Measurements from ENCODE around the gene NUP43.
"Not testable (repeated sequence)": the region's sequence is repeated elsewhere in the genome, so short reads cannot be mapped to it uniquely, and the experiment has no call there.

Gene NUP43, protein sequence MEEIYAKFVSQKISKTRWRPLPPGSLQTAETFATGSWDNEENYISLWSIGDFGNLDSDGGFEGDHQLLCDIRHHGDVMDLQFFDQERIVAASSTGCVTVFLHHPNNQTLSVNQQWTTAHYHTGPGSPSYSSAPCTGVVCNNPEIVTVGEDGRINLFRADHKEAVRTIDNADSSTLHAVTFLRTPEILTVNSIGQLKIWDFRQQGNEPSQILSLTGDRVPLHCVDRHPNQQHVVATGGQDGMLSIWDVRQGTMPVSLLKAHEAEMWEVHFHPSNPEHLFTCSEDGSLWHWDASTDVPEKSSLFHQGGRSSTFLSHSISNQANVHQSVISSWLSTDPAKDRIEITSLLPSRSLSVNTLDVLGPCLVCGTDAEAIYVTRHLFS

DNA sequence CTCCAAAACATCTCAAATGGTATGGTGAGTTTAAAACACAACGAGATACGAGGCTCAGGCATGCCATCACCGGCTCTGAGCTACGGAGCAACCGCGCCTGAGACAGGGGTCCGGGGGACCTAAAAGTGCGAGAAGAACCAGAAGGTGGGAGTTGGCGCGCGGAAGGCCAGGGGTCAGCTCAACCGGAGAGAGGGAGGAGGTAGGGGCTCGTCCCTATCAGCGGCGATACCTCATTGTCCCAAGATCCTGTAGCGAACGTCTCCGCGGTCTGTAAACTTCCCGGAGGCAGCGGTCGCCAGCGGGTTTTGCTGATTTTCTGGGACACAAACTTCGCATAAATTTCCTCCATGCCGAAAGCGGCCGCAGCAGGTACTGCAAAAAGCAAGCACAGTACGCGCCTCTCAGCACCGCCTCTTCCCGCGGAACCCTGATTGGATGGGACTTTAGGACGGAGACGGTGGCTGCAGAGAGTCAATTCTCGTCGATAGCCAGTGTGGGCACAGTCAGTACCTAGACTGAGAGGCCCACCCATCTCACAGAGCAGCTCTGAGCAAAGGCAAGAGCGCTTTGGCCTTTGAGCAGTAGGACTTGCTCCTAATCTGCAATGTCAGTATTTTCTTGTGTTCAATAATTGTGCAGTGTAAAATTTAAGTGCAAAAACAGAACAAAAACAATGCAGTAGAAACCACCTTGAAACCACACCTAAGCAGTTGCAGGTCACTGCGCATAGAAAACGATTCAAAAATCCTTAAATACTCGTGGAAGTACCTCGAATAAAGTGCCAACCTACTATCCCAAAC lies at the start of gene NUP43:
NUP43 (minus strand) TSS at position 383 of the 800 bp plus-strand sequence; CDS start at position 349, 34 bp downstream.
- in situ Hi-C loops (cut with MboI; ENCODE audit: low pct_unique_long_range_greater_than_20kb, low sequenced_read_pairs), result no loop called here
- DNase-seq, result peak; percentile 95

- in situ Hi-C loops (cut with MboI; ENCODE audit: low pct_unique_long_range_greater_than_20kb, low sequenced_read_pairs), result no loop called here
- DNase-seq, result no peak
These were observed 37.2 kb upstream of the NUP43 start for GRCh38 chr6:149783551-149783950.

DNA sequence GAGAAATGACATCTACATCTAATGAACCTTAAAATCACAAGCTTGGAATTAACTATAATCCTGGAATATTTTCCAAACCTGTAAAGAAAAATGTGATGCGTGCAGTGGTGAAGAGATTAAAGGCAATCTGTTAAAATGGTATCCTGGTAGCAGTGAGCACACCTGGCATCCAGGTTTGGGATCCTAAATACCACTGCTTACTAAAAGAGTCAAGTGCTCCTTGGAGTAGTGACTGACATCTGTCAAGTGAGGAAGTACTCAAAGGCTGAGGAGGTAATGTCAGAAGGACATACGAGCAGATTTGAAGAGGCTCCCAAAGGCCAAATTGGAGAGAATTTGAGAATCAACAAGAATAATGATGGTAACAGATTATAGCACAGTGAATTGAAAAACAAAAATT lies 36.0 kb upstream of the NUP43 start:
- no peak for DNase-seq
- in situ Hi-C loops (cut with MboI; ENCODE audit: low pct_unique_long_range_greater_than_20kb, low sequenced_read_pairs), result no loop called here

GRCh38 chr6:149781715-149782114 lies 35.4 kb upstream of the NUP43 start:
- in situ Hi-C loops (cut with MboI; ENCODE audit: low pct_unique_long_range_greater_than_20kb, low sequenced_read_pairs), result no loop called here
- DNase-seq, result no peak

DNA sequence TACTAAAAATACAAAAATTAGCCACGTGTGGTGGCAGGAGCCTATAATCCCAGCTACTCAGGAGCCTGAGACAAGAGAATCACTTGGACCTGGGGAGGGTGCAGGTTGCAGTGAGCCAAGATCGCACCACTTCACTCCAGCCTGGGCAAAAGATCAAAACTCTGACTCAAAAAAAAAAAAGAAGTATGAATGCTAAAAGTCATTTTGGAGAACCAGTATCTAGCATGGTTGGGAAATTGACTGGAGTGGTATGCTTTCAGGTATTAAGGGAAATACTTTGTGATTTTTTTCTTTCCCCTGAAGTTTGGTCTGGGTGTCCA lies 33.3 kb upstream of the NUP43 start:
- in situ Hi-C loops (cut with MboI; ENCODE audit: low pct_unique_long_range_greater_than_20kb, low sequenced_read_pairs), result no loop called here
- no peak for DNase-seq

GRCh38 chr6:149777624-149778023 lies 31.3 kb upstream of the NUP43 start:
- DNase-seq, result no peak
- in situ Hi-C loops (cut with MboI; ENCODE audit: low pct_unique_long_range_greater_than_20kb, low sequenced_read_pairs), result no loop called here

GRCh38 chr6:149771925-149772324 lies 25.6 kb upstream of the NUP43 start:
- DNase-seq, result no peak
- in situ Hi-C loops (cut with MboI; ENCODE audit: low pct_unique_long_range_greater_than_20kb, low sequenced_read_pairs), result no loop called here

DNA sequence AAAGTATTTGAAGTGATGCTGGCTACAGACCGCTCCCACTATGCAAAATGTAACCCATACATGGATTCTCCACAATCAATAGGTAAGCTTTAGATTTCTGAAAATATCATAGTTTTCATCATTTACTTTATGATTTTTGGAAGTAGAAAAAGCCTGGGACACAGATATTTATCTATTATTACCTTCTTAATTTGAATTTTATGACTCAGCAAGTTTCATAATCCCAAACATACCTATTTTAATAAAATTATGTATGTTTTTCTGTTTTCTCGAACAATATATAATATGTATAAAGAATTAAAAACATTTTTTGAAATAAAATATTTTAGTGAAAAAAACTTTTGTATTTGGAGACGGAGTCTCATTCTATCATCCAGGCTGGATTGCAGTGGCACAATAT lies 24.9 kb upstream of the NUP43 start:
- in situ Hi-C loops (cut with MboI; ENCODE audit: low pct_unique_long_range_greater_than_20kb, low sequenced_read_pairs), result no loop called here
- DNase-seq, result no peak

DNA sequence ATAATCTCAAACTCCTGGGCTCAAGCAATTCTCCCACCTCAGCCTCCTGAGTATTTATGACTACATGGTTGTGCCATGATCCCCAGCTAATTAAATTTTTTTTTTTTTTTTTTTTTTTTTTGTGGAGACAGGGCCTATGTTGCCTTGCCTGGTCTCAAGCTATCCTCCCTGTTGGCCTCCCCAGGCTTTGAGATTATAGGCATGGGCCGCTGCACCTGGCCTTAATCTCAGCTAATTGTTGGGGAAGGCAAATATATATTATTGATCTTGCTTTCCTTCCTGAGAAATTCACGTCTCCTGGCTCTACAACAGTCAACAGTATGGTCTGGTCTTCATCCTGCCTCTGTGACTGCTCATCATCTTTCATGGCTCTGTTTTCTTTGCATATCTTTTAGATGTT lies 23.3 kb upstream of the NUP43 start:
- DNase-seq, result no peak
- in situ Hi-C loops (cut with MboI; ENCODE audit: low pct_unique_long_range_greater_than_20kb, low sequenced_read_pairs), result no loop called here

DNA sequence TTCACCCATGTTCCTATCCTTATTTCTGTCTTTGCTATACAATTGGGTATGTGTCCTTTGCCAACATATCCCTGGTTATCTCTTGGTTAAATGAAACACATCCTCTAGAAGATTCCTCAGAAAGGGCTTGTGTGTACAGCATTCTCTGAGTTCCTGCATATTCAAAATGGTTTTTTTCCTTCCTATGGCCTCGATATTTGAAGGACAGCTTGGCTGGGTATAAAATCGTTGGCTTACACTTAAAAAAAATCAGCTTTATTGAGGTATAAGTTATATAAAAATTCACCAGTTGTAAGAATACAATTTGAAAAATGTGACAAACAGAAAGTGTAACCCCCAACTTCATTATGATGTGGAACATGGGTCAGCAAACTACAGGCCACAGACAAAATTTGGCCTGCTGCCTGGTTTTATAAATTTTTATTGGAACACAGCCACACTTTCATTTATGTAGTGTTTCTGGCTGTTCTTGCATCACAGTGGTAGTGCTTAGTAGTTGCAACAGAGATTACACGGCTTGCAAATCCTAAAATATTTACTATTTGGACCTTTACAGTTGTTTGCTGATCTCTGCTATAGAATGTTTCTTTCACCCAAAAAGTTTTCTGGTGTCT lies 19.9 kb upstream of the NUP43 start:
- no peak for DNase-seq

GRCh38 chr6:149763866-149764265 lies 17.5 kb upstream of the NUP43 start:
- no peak for DNase-seq
- in situ Hi-C loops (cut with MboI; ENCODE audit: low pct_unique_long_range_greater_than_20kb, low sequenced_read_pairs), result no loop called here

More for the DNA sequence above, 19.9 kb upstream of the NUP43 start:
- in situ Hi-C loops (cut with MboI; ENCODE audit: low pct_unique_long_range_greater_than_20kb, low sequenced_read_pairs), result no loop called here

- in situ Hi-C loops (cut with MboI; ENCODE audit: low pct_unique_long_range_greater_than_20kb, low sequenced_read_pairs), result no loop called here
- peak; percentile 64 for DNase-seq
These were observed 15.1 kb upstream of the NUP43 start for GRCh38 chr6:149761438-149761837.

- no peak for DNase-seq
- in situ Hi-C loops (cut with MboI; ENCODE audit: low pct_unique_long_range_greater_than_20kb, low sequenced_read_pairs), result no loop called here
These were observed 9.9 kb upstream of the NUP43 start for GRCh38 chr6:149756261-149756636.

- no peak for DNase-seq
- in situ Hi-C loops (cut with MboI; ENCODE audit: low pct_unique_long_range_greater_than_20kb, low sequenced_read_pairs), result no loop called here
These were observed 9.3 kb upstream of the NUP43 start for GRCh38 chr6:149755300-149756260.

GRCh38 chr6:149754548-149754947 lies 8.2 kb upstream of the NUP43 start:
- no peak for DNase-seq
- in situ Hi-C loops (cut with MboI; ENCODE audit: low pct_unique_long_range_greater_than_20kb, low sequenced_read_pairs), result no loop called here

DNA sequence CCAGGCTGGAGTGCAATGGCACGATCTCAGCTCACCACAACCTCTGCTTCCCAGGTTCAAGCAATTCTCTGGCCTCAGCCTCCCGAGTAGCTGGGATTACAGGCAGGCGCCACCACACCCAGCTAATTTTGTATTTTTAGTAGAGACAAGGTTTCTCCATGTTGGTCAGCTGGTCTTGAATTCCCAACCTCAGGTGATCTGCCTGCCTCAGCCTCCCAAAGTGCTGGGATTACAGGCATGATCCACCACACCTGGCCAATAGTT lies 7.0 kb upstream of the NUP43 start:
- in situ Hi-C loops (cut with MboI; ENCODE audit: low pct_unique_long_range_greater_than_20kb, low sequenced_read_pairs); DNase-seq: not testable (repeated sequence)

DNA sequence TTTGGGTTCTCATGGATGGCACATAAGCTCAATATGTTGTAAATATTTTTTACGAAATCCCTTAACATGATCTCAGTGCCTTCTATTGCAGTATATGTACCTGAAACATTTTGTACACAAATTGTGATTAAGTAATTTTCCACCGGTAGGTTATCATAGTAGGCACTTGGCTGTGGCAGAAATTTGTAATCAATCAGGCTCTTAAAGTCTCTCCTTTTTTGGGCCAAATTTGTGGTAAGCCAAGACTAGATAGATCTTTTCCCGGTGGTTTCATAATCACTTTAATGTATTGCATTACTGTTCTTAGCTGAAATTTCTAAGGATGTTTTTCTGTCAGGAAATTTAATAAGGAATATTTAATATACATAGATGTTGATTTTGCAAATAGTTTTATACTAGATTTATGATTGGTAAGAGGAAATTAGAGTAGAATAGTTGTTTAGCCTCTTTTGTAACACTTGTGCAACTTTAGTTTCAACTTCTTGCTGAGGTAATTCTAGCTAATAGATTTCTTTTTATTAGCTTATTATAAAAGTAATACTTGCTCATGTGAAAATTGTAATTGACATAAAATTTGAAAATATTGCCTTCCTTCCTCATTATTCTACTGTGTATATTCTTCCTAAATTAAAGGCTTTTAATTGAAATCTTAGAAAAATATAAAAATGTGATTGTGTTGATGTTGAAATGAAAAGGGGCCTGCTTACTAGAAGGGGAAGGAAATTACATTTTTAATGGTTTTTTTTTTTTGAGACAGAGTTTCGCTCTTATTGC lies 6.5 kb upstream of the NUP43 start:
- DNase-seq, result no peak
- in situ Hi-C loops (cut with MboI; ENCODE audit: low pct_unique_long_range_greater_than_20kb, low sequenced_read_pairs), result no loop called here

- DNase-seq; in situ Hi-C loops (cut with MboI; ENCODE audit: low pct_unique_long_range_greater_than_20kb, low sequenced_read_pairs): not testable (repeated sequence)
These were observed 5.6 kb upstream of the NUP43 start for GRCh38 chr6:149751920-149752319.

DNA sequence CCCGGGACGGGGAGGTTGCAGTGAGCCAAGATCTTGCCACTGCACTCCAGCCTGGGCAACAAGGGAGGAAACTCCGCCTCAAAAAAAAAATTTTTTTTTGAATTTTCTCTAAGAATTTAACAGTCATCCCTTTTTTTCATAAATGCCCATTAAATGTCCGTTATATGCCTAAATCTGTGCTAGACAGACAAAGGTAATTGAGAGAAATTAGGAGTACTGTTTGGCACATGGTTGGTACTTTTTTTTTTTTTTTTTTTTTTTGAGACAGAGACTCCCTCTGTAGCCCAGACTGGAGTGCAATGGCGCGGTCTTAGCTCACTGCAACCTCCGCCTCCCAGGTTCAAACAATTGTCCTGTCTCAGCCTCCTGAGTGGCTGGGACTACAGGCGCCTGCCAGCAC lies 4.9 kb upstream of the NUP43 start:
- in situ Hi-C loops (cut with MboI; ENCODE audit: low pct_unique_long_range_greater_than_20kb, low sequenced_read_pairs), result no loop called here

More for the DNA sequence above, 4.9 kb upstream of the NUP43 start:
- DNase-seq, result no peak
